RWPE1 (cell line): Measurements from ENCODE around the gene CASP10.

ENCODE experiments used
- CTCF ChIA-PET: fragments of 350-600 bp; sonication (Branson Sonifier 250); formaldehyde crosslinking; extraction: SDS; loops from one replicate; lab custom pipeline; 2021; lab: Yijun Ruan, JAX
- POLR2A ChIA-PET: fragments of 400-600 bp; formaldehyde crosslinking; extraction: SDS; loops from one replicate; lab custom pipeline; 2020; ENCODE audit warnings: antibody characterized with exemption; ENCODE audit not compliant: low non-redundant PET; lab: Yijun Ruan, JAX
- DNase-seq: peaks from one replicate; pipeline ENCODE4 v3.0.0; 2012; ENCODE audit warnings: low spot score
- H3K27ac ChIP-seq: fragments of 450-650 bp; 2 replicates; pipeline ENCODE4 v1.5.1; 2017
- TF ChIP-seq, protein P1 (sequence below): fragments of 450-650 bp; conservative IDR thresholded peaks from 2 replicates; pipeline ENCODE4 v1.5.1; 2017; ENCODE audit warnings: low read depth, mild to moderate bottlenecking

CASP10 gene

DNA sequence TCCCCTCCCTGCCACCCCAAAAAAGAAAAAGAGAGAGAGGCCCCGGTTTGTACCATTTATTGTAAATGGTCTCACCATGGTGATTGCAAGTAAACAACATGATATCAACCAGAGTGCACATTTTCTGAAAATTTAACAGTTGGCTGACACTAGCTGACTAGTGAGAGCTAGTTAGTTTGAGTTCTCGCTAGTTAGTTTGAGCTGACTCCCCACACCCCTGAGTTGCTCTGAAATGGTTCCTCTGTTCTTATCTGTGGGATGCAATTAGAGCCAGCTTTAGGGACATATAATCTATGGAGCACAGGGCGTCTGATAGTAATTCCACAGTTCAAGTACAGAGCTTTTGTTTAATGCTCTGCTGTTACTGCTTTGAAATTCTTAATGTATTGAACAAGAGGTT is 13.1 kb downstream of the CASP10 start:
- TF ChIP-seq, protein P1, sequence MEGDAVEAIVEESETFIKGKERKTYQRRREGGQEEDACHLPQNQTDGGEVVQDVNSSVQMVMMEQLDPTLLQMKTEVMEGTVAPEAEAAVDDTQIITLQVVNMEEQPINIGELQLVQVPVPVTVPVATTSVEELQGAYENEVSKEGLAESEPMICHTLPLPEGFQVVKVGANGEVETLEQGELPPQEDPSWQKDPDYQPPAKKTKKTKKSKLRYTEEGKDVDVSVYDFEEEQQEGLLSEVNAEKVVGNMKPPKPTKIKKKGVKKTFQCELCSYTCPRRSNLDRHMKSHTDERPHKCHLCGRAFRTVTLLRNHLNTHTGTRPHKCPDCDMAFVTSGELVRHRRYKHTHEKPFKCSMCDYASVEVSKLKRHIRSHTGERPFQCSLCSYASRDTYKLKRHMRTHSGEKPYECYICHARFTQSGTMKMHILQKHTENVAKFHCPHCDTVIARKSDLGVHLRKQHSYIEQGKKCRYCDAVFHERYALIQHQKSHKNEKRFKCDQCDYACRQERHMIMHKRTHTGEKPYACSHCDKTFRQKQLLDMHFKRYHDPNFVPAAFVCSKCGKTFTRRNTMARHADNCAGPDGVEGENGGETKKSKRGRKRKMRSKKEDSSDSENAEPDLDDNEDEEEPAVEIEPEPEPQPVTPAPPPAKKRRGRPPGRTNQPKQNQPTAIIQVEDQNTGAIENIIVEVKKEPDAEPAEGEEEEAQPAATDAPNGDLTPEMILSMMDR = no peak
- ChIA-PET POLR2A (no interaction called here), CTCF (interaction anchor here (1.8 kb wide), 1 partner anchor 13 kb away, joined by 5 read pairs; the partner anchor contains the start of gene CASP10)
- no peak overlapping the region for H3K27ac ChIP-seq
- no peak for DNase-seq

DNA sequence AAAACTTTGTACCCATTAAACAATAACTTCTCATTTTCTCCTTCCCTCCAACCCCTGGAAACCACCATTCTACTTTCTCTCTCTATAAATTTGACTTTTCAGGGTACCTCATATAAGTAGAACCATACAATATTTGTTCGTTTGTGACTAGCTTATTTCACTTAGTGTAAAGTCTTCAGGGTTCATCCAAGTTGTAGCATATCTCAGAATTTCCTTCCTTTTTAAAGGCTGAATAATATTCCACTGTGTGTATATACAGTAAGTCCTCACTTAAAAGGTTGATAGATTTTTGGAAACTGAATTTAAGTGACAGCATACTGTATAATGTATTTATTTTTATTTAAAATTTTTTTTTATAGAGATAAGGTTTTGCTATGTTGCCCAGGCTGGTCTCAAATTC is 13.9 kb downstream of the CASP10 start:
- ChIA-PET CTCF (interaction anchor here (1.8 kb wide), 1 partner anchor 14 kb away, joined by 5 read pairs; the partner anchor contains the start of gene CASP10), POLR2A (no interaction called here)
- H3K27ac ChIP-seq = no peak overlapping the region
- TF ChIP-seq, protein P1 = no peak
- no peak for DNase-seq

DNA sequence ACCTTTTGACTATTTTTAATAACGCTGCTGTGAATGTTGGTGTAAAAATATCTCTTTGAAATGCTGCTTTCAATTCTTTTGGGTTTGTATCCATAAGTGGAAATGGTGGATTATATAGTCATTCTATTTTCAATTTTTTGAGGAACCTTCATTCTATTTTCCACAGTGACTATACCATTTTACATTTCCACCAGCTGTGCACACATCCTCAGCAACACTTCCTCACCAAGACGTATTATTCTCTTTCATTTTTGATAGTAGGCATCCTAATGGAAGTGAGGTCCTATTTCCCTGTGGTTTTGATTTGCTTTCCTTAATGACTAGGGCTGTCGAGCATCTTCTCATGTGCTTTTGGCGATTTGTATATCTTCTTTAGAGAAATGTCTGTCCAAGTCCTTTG is 14.8 kb downstream of the CASP10 start:
- no peak overlapping the region for H3K27ac ChIP-seq
- TF ChIP-seq, protein P1 = no peak
- no peak for DNase-seq
- ChIA-PET POLR2A (no interaction called here), CTCF (no interaction called here)

DNA sequence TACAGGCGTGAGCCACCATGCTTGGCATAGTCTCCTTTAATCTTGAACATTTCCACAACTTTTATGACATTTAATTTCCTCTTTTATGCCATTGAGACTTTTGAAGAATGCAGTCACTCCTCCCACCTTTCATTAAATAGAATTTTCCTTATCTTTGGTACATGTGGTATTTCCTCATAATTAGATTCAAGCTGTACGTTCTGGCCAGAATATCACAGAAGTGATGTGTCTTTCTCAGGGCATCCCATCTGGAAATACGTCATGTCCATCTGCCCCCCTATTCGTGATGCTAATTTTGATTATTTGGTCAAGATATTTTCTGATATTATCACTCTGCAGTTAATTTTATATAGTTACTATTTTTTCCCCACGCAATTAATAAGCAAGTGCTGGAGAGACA is 16.9 kb downstream of the CASP10 start:
- DNase-seq = no peak
- TF ChIP-seq, protein P1 = no peak
- CTCF ChIA-PET = no interaction called here
- no peak overlapping the region for H3K27ac ChIP-seq
- POLR2A ChIA-PET = no interaction called here

DNA sequence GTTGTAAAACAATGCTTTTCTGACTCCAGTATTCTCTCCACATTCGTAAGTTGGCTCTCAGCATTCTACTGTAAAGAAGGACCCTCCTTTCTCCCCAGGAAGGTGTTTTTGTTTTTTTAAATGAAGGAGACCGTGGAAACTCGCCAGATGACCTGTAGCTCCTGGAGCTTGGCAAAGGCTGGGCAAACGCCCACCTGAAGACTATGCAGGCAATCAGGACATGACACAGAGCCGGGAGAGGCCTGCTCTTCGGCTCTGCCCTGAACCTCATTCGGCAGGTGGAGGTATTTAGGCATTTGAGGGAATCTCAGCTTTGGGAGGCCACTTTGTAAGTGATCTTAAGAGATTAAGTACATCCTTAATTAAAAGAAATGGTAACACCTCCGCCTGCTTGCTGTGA is 17.4 kb downstream of the CASP10 start:
- ChIA-PET POLR2A (no interaction called here), CTCF (no interaction called here)
- DNase-seq = no peak
- TF ChIP-seq, protein P1 = no peak
- no peak overlapping the region for H3K27ac ChIP-seq

DNA sequence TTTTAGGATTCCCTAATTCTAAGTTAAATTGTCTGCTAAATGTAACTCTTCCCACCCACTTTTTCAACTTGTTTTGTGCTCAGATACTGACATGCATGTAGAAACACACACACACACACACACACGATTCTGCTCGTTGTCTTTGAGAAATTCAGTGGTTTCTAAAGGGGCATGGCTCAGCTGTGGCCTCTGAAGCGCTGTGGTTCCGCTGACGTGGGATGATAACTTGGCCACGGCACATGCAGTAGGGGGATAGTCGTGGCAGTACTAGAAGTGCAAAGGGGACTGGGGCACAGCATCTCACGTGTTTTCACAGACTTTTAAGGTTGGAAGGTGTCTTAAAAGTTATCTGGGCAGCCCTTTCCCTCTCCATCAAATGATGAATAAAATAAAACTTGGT is 18.4 kb downstream of the CASP10 start:
- POLR2A ChIA-PET = no interaction called here
- CTCF ChIA-PET = no interaction called here

More for the DNA sequence above, 18.4 kb downstream of the CASP10 start:
- no peak overlapping the region for H3K27ac ChIP-seq
- TF ChIP-seq, protein P1 = no peak
- no peak for DNase-seq
